Thoracic aorta (tissue), 2 donors: ENCODE data around the gene BACH2. TPM values are rescaled to one million over a fixed set of nuclear protein-coding genes. Genes with fewer than 3 reads are reported as not detected.
"Not testable (repeated sequence)": the region's sequence is repeated elsewhere in the genome, so short reads cannot be mapped to it uniquely, and the experiment has no call there.

Source experiments
- ATAC-seq: fragments of 150-250 bp; one replicate; pipeline ENCODE4 v1.8.0; 2017; ENCODE audit warnings: low read depth; ENCODE audit not compliant: insufficient number of reproducible peaks, low FRiP score
- DNase-seq: peaks from one replicate; pipeline ENCODE4 v3.0.0-alpha.2; 2020; ENCODE audit warnings: low spot score
- H3K27ac ChIP-seq, 2 donors: fragments of 200-600 bp; sonication (generic); 1 replicate in 1 of 2; 2 replicates in 1 of 2; pipeline ENCODE4 v1.5.1; 2016; ENCODE audit warnings: mild to moderate bottlenecking in 2 of 2, moderate library complexity in 2 of 2
- H3K27me3 ChIP-seq: fragments of 200-600 bp; sonication (generic); replicated peaks from 2 replicates; pipeline ENCODE4 v1.6.0; 2016; ENCODE audit warnings: mild to moderate bottlenecking; ENCODE audit not compliant: insufficient read depth
- H3K36me3 ChIP-seq: fragments of 200-600 bp; sonication (generic); one replicate; pipeline ENCODE4 v1.5.1; 2016
- H3K4me1 ChIP-seq, 2 donors: fragments of 200-600 bp; sonication (generic); 1 replicate in 1 of 2; 2 replicates in 1 of 2; pipeline versions ENCODE4 v1.5.1 to v1.6.0; 2016; ENCODE audit warnings: low read depth in 2 of 2, mild to moderate bottlenecking in 1 of 2; ENCODE audit not compliant: control insufficient read depth in 1 of 2
- H3K4me3 ChIP-seq: fragments of 200-600 bp; sonication (generic); 2 replicates; pipeline ENCODE4 v1.5.1; 2016; ENCODE audit warnings: mild to moderate bottlenecking
- H3K9me3 ChIP-seq: fragments of 200-600 bp; sonication (generic); 2 replicates; pipeline ENCODE4 v1.5.1; 2016
- total RNA-seq, 2 donors: library from RNA; depleted of rRNA; stranded (reverse); fragments of >200 nt; gene quantifications; one replicate each; pipeline versions ENCODE4 v1.1.0 to v1.2.3, GENCODE V29; 2016
- TF ChIP-seq, protein P1 (sequence below): fragments of 200-600 bp; sonication (generic); IDR thresholded peaks from one replicate; pipeline ENCODE4 v1.5.1; 2019; ENCODE audit warnings: antibody characterized with exemption

Gene BACH2
- total RNA-seq, 2 donors from 2014 or later = 6.1 to 17.8 TPM

DNA sequence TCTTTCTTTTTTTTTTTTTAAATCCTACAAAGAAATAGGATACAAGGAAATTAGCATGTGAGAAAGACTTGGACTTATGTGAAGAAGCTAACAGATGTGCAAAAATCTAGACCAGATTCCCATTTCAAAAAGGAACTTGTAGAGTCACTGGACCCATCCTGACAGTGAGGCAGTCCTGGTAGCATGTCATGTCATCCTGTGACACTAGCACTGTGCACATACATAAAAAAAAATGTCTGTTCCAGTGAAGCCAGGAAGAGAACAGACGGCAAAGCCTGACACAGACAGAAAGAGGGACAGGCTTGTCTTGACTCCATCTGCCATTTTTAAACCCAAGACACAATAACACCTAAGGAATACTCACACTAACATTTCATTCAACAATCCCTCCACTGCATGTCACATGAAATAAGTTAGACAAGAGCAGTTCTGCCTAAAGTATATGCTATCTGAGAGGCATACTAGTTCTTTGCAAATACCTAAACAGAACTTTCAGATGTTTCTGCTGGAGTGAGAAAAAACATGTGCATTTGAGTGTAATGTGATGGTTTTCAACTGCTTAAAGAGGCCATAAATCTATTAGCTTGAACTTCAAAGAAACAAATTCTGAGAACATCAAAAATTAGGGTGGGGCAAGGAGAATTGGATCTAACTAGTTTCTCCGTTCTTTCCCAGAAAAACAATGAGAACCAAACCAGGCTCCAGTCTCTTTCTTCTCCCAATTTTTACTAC is 159.6 kb downstream of the BACH2 start:
- TF ChIP-seq, protein P1, sequence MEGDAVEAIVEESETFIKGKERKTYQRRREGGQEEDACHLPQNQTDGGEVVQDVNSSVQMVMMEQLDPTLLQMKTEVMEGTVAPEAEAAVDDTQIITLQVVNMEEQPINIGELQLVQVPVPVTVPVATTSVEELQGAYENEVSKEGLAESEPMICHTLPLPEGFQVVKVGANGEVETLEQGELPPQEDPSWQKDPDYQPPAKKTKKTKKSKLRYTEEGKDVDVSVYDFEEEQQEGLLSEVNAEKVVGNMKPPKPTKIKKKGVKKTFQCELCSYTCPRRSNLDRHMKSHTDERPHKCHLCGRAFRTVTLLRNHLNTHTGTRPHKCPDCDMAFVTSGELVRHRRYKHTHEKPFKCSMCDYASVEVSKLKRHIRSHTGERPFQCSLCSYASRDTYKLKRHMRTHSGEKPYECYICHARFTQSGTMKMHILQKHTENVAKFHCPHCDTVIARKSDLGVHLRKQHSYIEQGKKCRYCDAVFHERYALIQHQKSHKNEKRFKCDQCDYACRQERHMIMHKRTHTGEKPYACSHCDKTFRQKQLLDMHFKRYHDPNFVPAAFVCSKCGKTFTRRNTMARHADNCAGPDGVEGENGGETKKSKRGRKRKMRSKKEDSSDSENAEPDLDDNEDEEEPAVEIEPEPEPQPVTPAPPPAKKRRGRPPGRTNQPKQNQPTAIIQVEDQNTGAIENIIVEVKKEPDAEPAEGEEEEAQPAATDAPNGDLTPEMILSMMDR = no peak
- Histone ChIP-seq H3K27ac (peak overlapping the region in 1 of 2 donors; percentile 10), H3K4me3 (no peak overlapping the region), H3K27me3 (no peaks in the 10 kb centered on the region), H3K9me3 (no peaks in the 10 kb centered on the region), H3K4me1 (peaks cover 5 to 24% of the 10 kb centered on the region in 2 donors), H3K36me3 (no peaks in the 10 kb centered on the region)
- DNase-seq = no peak
- no peak for ATAC-seq

DNA sequence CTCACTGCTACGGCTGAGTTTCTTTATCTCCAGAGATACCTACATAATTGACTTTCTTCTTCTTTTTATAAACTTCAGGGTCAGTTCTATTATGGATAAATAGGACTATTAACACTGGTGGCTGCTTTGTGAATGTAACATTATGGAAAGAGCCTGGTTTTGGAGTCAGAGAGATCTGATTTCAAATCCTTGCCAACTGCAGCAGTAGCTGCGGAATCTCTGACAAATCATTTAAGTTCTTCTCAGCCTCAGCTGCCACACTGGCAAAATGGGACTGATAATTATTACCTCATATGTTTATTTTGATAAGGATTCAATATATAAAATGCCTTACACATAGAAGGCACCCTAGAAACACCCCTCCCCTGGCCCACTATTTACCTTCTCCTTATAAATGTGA is 160.5 kb downstream of the BACH2 start:
- Histone ChIP-seq H3K27me3 (no peaks in the 10 kb centered on the region), H3K9me3 (no peaks in the 10 kb centered on the region), H3K4me1 (peaks cover 5 to 33% of the 10 kb centered on the region in 2 donors), H3K27ac (no peak overlapping the region), H3K36me3 (no peaks in the 10 kb centered on the region), H3K4me3 (no peak overlapping the region)
- DNase-seq (no peak), ATAC-seq (no peak)
- TF ChIP-seq, protein P1 = no peak

- H3K4me3 ChIP-seq = no peak overlapping the region
- H3K27me3 ChIP-seq = no peaks in the 10 kb centered on the region
- H3K36me3 ChIP-seq = no peaks in the 10 kb centered on the region
- H3K9me3 ChIP-seq = no peaks in the 10 kb centered on the region
- DNase-seq (no peak), ATAC-seq (no peak)
- TF ChIP-seq, protein P1 = no peak
- no peak overlapping the region for H3K27ac ChIP-seq
- H3K4me1 ChIP-seq = peaks cover 5 to 33% of the 10 kb centered on the region in 2 donors
Measured at GRCh38 chr6:90135667-90136066, 161.0 kb downstream of the BACH2 start.

DNA sequence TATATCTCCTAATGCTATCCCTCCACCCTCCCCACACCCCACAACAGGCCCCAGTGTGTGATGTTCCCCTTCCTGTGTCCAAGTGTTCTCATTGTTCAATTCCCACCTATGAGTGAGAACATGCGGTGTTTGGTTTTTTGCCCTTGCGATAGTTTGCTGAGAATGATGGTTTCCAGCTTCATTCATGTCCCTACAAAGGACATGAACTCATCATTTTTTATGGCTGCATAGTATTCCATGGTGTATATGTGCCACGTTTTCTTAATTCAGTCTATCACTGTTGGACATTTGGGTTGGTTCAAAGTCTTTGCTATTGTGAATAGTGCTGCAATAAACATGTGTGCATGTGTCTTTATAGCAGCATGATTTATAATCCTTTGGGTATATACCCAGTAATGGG is 163.0 kb downstream of the BACH2 start:
- H3K9me3 ChIP-seq, ATAC-seq, DNase-seq, H3K36me3 ChIP-seq, H3K27ac ChIP-seq, H3K27me3 ChIP-seq, H3K4me3 ChIP-seq: not testable (repeated sequence)
- H3K4me1 ChIP-seq = peaks cover 5 to 33% of the 10 kb centered on the region in 2 donors

DNA sequence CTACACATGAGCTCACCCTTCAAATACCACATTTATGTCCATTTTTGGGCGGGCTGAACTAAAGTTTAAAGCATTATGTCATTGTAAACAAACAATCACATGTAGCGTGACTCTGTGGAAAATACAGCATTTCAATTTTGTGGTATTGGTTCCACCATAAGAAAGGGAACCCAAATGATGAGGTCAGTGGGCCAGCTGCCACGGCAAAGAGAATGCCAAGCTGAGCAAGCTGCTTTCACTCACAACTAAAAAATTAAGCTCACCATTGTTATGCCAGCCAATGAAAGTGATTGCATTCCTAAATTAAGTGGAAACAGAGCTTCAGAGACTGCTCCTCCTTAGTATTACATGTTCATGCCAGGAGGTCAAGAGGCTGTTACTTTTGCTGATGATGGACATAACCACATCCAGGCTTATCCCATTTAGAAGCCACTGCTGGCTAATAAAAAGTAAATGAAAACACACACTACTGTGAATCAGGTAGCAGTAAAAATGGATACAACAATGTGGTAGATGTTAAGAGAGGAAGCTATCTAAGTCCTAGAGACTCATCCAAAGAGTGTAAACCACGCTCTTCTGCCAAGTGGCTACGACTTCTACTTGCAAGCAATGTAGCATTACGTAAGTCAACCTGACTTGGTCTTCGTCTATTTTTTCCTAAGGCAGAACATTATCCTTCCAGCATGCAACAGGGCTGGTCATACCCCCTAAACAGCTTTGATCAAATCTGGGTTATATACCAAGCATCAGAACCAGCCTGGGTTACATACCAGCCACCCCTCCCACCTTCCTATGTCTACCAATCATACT is 164.8 kb downstream of the BACH2 start:
- ATAC-seq = peak; percentile 49
- H3K27me3 ChIP-seq = no peaks in the 10 kb centered on the region
- H3K36me3 ChIP-seq = no peaks in the 10 kb centered on the region
- H3K27ac ChIP-seq = peak overlapping the region in 1 of 2 donors; percentile 59
- H3K9me3 ChIP-seq = no peaks in the 10 kb centered on the region
- TF ChIP-seq, protein P1 = no peak
- no peak overlapping the region for H3K4me3 ChIP-seq
- no peak for DNase-seq
- H3K4me1 ChIP-seq = peaks cover 0 to 20% of the 10 kb centered on the region in 2 donors
